Kasumi-1 (cell line): Measurements from ENCODE around the gene DTHD1.

ENCODE experiments used
- DNase-seq, 2 experiments: peaks; one replicate each; lab custom pipeline; 2025; lab: John Stamatoyannopoulos, UW

The DTHD1 gene

DNA sequence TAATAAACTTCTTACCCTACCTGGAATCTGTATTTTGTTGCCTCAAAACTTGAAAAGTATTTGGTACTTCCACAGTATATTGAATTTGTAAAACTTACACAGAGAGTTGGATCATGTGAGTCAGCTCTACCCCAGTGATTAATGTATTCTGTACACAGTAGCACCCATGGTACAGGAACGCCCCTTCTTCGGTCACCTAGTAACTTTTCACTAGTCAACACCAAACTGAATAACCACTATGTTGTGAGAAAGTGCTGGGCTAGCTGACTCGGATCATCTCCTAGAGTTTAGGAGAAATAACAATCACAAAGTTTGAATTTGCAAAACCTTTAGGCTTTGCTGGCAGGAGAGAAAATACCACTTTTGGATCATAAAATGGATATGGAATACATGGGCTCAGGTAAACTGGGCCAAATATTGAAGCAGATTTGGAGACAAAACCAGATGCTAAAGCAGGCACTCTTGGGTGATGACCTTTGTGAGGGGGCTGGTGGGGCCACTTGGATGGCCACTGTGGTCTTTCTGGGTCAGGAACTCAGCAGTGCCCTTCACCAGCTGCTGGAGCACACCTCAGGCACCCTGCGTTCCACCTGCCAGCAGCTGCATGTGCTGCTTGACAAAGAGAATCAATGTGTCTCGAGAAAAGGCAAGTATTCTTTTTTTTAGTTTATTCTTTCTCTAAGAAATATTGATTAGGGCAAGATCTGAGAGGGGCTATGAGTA is at the start of gene DTHD1:
DTHD1 (plus strand) TSS at position 233 of the 723 bp plus-strand sequence; CDS start at position 376, 143 bp downstream.
- no peak for DNase-seq

GRCh38 chr4:36233567-36234266 is 47.7 kb upstream of the DTHD1 start:
- DNase-seq: no peak

- peak in 1 of 2 experiments; percentile 11 for DNase-seq
Observed at GRCh38 chr4:36235306-36235705, 46.1 kb upstream of the DTHD1 start.

DNA sequence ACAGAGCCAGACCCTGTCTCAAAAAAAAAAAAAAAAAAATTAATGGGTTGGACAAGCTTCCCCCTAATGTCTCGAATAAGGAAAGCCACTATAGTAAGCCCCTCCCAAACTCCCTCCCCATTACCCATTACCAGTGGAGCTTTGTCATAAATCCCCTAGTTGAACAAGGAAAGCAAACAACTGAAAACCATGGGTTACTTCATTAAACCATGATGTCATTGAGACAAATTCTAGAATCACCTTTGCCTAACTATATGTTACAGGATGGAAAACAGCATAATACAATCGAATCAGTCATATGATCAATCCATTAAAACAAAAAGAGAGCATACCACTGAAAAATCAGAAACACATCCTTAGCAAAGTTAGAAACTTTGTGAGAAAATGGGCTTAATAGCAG is 45.3 kb upstream of the DTHD1 start:
- DNase-seq: no peak

DNA sequence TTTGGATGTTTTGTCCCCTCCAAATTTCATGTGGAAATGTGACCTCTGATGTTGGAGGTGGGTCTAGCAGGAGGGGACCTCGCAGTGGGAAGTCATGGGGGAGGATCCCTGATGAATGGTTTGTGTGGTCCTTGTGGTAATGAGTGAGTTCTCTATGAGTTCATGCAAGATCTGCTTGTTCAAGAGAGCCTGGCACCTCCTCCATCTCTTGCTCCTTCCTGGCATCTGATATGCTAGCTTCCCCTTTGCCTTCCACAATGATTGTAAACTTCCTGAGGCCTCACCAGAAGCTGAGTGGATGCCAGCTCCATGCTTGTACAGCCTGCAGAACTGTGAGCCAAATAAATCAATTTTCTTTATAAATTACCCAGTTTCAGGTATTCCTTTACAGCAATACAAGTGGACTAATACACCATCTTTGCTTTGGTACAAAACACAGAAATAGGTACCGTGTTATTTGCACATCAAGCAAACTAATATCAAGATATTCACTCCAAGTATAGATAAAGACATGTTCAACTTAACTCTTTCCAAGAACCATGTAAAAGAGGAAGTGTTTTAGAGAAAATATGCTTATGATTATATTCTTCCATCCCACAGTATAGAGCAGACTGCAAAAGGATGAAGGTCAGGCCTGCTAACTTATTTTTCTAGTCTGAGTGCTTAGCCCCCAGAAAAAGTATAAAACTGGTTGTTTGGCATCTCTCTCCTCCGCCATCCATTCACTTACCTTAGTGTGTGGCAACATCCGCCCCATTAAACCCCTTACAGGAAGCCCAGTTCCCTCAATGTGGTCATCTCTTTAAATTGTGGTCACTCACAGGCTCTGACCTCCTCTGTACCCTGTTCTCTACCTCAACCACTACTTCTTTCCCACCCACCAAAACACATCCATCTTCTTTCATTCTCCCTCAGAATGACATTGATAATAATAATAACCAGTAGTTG is 43.8 kb upstream of the DTHD1 start:
- DNase-seq: peak; percentile 40 to 43

DNA sequence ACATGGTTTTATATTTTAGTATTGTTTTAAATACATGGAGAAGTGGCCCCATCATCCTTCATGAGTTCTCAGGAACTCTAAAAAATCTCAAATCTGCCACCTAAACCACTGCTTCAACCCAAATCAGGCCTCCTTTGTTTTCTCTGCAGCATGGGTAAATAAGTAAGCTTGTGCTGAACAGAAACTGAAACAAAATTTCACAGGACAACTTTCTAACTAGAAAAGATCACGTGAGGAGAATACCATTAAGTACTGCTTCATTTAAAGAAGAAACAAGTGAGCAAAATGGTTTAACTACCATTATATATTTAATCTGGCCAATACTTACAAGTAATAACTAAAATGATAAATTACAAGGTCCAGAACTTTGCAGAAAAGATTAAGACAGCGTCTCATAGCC is 39.6 kb upstream of the DTHD1 start:
- DNase-seq: peak; percentile 18 to 24

- DNase-seq: no peak
Observed at GRCh38 chr4:36242629-36243354, 38.6 kb upstream of the DTHD1 start.

GRCh38 chr4:36243355-36244256 is 37.8 kb upstream of the DTHD1 start:
- peak; percentile 61 to 68 for DNase-seq

DNA sequence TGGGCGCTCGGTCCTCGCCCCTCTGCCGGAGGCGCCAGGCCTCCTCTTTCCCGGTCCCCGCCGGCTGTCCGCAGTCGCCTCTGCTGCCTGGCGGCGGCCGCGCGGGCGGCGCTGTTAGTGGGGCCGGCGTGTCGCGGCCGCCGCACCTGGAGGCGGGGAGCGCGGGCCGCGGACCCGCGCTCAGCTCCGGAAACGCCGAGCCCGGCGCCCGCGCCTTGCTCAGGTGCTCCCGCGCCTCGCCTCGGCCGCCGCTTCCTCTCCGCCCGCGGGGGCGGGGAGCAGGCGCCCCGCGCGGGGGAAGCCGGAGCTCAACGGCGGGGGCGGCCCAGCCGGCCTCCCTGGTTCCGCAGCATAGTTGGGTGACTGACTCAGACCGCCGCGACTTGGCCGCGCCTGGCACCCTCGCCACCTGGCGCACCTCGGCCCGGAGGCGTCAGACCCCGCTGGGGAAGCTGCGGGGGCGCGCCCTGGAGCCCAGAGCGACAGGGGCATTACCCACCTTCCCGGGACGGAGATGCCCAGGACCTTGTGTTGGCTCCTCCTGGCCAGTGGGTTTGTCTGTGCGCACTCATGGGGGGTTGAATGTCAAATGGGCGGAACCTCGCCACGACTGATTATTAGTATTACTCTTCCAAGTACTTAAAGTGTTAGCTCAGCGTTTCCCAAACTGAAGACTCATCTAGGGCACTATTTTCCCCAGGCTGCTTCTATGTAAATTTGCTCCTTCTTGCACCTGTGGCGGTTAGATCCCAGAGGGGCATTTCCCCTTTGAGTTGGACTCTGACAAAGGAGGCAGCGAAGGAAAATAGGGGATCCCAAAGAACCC is 36.9 kb upstream of the DTHD1 start, which contains the start of gene ARAP2:
ARAP2 (minus strand) TSS at position 258 of the 826 bp plus-strand sequence. CDS start 15,028 bp downstream, outside the sequence.
- DNase-seq: peak; percentile 55 to 60

- no peak for DNase-seq
Observed at GRCh38 chr4:36249610-36250009, 31.8 kb upstream of the DTHD1 start.

- no peak for DNase-seq
Observed at GRCh38 chr4:36251983-36252382, 29.4 kb upstream of the DTHD1 start.

GRCh38 chr4:36254371-36254770 is 27.0 kb upstream of the DTHD1 start:
- DNase-seq: no peak

DNA sequence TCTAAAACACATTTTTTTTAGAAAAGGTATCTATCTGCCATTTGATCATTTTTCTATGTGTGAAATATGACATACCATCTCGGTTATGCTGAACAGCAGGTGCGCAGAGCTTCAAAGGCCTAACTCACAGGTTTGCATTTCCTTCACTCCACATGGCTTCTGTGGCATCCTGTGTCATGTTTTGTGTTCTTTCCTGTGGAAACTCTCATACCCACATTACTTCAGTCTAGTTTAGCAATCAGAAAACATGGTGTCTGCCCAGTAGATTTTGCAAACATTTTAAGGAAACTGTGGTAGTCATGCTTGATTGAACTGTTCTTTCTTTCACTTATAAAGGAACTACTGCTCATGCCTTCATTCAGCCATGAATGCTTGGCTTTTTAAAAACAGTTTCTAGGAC is 25.8 kb upstream of the DTHD1 start:
- peak; percentile 73 to 77 for DNase-seq

DNA sequence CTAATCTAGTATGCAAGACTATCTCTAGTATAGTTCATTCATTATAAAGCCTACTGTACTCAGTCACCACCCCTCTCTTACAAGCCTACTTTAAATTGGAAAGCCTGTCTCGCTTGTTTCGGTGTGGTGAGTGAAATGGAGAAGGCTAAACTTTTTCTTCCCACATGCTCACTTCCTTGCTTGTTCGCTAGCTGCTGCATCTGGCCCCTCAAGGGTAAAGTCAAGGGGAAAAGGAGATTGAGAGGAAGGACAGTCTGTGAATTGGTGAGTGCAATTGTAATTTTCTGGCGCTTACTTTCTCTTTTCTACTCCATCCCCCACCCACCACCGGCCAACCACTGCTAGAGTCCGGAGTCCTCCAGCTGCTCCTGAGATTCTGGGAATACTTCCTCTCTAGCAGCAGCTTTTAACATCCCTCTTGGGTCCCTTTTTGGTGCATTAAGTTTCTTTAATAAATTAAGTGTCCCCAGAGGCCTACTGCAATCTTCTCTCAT is 25.0 kb upstream of the DTHD1 start:
- peak; percentile 25 to 31 for DNase-seq

DNA sequence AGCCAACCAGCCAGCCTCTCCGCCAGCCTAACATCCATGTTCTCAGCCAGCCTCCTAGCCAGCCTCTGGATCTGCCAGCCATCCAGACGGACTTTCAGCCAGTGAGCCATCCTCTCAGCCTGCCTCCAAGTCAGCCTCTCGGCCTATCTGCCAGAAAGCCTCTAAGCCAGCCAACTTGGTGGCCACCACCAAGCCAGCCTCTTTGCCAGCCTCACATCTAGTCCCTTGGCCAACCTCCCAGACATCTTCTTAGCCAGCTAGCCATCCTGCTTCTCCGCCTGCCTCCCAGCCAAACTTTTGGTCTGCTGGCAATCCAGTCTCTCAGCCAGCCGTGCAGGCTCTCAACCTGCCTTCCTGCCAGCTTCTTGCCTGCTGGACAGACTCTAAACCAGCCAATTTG is 20.7 kb upstream of the DTHD1 start:
- no peak for DNase-seq

- no peak for DNase-seq
Observed at GRCh38 chr4:36264207-36264826, 17.1 kb upstream of the DTHD1 start.

DNA sequence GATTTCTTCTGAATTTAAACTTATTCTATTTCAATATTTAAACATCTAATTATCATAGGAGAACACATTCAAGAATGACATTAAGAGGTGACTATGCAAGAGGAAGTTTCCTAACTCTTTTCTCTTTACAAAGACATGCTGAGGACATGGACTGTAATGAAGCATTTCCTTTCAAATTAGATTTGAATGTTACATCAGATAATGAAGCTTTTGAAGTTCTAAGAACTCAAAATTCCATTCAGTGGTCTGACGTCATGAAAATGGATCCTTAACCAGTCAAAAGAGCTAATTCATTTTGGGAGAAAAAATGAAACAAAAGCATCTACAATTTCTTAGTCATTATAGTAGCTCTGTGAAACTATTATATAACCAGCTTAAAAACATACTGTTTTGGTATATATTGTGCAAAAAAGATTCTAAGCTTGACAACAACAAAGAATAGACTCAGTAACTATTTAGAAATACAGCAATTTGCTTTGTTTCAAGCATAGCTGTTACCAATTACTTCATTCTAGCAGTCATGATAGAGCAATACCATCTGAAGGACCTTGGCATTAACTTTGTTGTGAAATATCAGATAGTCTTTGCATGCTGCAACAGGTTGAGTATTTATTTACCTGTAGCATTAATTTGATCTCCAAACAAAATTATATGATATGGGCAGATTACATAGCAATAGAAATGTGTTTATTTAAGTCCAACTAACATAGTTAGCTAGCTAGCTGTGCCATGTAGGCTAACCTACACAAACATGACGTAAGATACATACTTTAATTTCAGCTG is 13.7 kb upstream of the DTHD1 start:
- DNase-seq: peak in 1 of 2 experiments; percentile 19

GRCh38 chr4:36269101-36269500 is 12.3 kb upstream of the DTHD1 start:
- DNase-seq: no peak
